ENCODE results near the gene IQCF6. TPM values are rescaled to one million over a fixed set of nuclear protein-coding genes. Genes with fewer than 3 reads are reported as not detected.
"Not testable (repeated sequence)": the region's sequence is repeated elsewhere in the genome, so short reads cannot be mapped to it uniquely, and the experiment has no call there.

The IQCF6 gene
- total RNA-seq, 1 experiment from 2014 or later = not detected

- Histone ChIP-seq H3K27ac (ENCODE audit: low read depth, low read length, poor library complexity, severe bottlenecking) (no peak overlapping the region), H3K36me3 (ENCODE audit: insufficient read depth, low read length, poor library complexity, severe bottlenecking) (no peaks in the 10 kb centered on the region), H3K27me3 (replicated peaks; ENCODE audit: insufficient read depth, low read depth, low read length, poor library complexity) (peaks cover 5% of the 10 kb centered on the region), H3K4me3 (ENCODE audit: low read depth, low read length, poor library complexity, severe bottlenecking) (no peak overlapping the region), H3K9me3 (ENCODE audit: low read depth, low read length, poor library complexity, severe bottlenecking) (no peaks in the 10 kb centered on the region), H3K4me1 (ENCODE audit: insufficient read depth, low read length, poor library complexity, severe bottlenecking) (no peaks in the 10 kb centered on the region)
- ChIA-PET POLR2A (ENCODE audit: low non-redundant PET) (no interaction called here), CTCF (no interaction called here)
- BruUV-seq (replicated peaks) = no TSS peak
- DNase-seq (ENCODE audit: low spot score) = no peak
- intact Hi-C loops (cut with micrococcal nuclease; ENCODE audit: unreplicated experiment) = no loop called here
- TF ChIP-seq EZH2 (IDR thresholded peaks at IDR 0.05; ENCODE audit: borderline replicate concordance, low read depth, low read length, poor library complexity, severe bottlenecking) (no peak), CTCF (conservative IDR thresholded peaks at IDR 0.05; ENCODE audit: low read depth, low read length) (no peak)
Measured at GRCh38 chr3:51773529-51774056, 5.4 kb downstream of the IQCF6 start.

GRCh38 chr3:51759203-51759602 lies 19.8 kb downstream of the IQCF6 start:
- CTCF ChIA-PET = no interaction called here
- BruUV-seq (replicated peaks) = no TSS peak
- POLR2A ChIA-PET (ENCODE audit: low non-redundant PET) = no interaction called here
- no peaks in the 10 kb centered on the region for H3K4me1 ChIP-seq (ENCODE audit: insufficient read depth, low read length, poor library complexity, severe bottlenecking)
- DNase-seq (ENCODE audit: low spot score) = no peak
- no peak overlapping the region for H3K4me3 ChIP-seq (ENCODE audit: low read depth, low read length, poor library complexity, severe bottlenecking)
- no peaks in the 10 kb centered on the region for H3K27me3 ChIP-seq (replicated peaks; ENCODE audit: insufficient read depth, low read depth, low read length, poor library complexity)
- no peaks in the 10 kb centered on the region for H3K36me3 ChIP-seq (ENCODE audit: insufficient read depth, low read length, poor library complexity, severe bottlenecking)
- H3K9me3 ChIP-seq (ENCODE audit: low read depth, low read length, poor library complexity, severe bottlenecking) = no peaks in the 10 kb centered on the region
- TF ChIP-seq CTCF (conservative IDR thresholded peaks at IDR 0.05; ENCODE audit: low read depth, low read length) (no peak), EZH2 (IDR thresholded peaks at IDR 0.05; ENCODE audit: borderline replicate concordance, low read depth, low read length, poor library complexity, severe bottlenecking) (no peak)
- intact Hi-C loops (cut with micrococcal nuclease; ENCODE audit: unreplicated experiment) = no loop called here
- no peak overlapping the region for H3K27ac ChIP-seq (ENCODE audit: low read depth, low read length, poor library complexity, severe bottlenecking)

- CTCF ChIA-PET; BruUV-seq (replicated peaks); H3K27ac ChIP-seq (ENCODE audit: low read depth, low read length, poor library complexity, severe bottlenecking); H3K27me3 ChIP-seq (replicated peaks; ENCODE audit: insufficient read depth, low read depth, low read length, poor library complexity); DNase-seq (ENCODE audit: low spot score); H3K4me3 ChIP-seq (ENCODE audit: low read depth, low read length, poor library complexity, severe bottlenecking); H3K4me1 ChIP-seq (ENCODE audit: insufficient read depth, low read length, poor library complexity, severe bottlenecking); POLR2A ChIA-PET (ENCODE audit: low non-redundant PET); H3K9me3 ChIP-seq (ENCODE audit: low read depth, low read length, poor library complexity, severe bottlenecking); H3K36me3 ChIP-seq (ENCODE audit: insufficient read depth, low read length, poor library complexity, severe bottlenecking); intact Hi-C loops (cut with micrococcal nuclease; ENCODE audit: unreplicated experiment): not testable (repeated sequence)
Measured at GRCh38 chr3:51753763-51754750, 25.0 kb downstream of the IQCF6 start.
